MG63 (cell line): Measurements from ENCODE around the gene RFFL. TPM values are rescaled to one million over a fixed set of nuclear protein-coding genes. Genes with fewer than 3 reads are reported as not detected.
A peak's percentile ranks its signal among the peaks of the same experiment; 100 is the strongest.

Experiments used
- DNase-seq: peaks from one replicate; pipeline ENCODE4 v3.0.0-alpha.2; 2020
- H3K27me3 ChIP-seq: fragments of 250-450 bp; sonication (Bioruptor Pico); 2 replicates; pipeline ENCODE4 v1.5.1; 2020; ENCODE audit warnings: mild to moderate bottlenecking, moderate library complexity
- H3K36me3 ChIP-seq: fragments of 250-450 bp; sonication (Bioruptor Pico); 2 replicates; pipeline ENCODE4 v1.5.1; 2020; ENCODE audit warnings: mild to moderate bottlenecking, moderate library complexity
- H3K4me3 ChIP-seq: fragments of 250-450 bp; sonication (Bioruptor Pico); 2 replicates; pipeline ENCODE4 v1.5.1; 2020; ENCODE audit warnings: mild to moderate bottlenecking, moderate library complexity
- H3K9me3 ChIP-seq: fragments of 250-450 bp; sonication (Bioruptor Pico); 2 replicates; pipeline ENCODE4 v1.5.1; 2020; ENCODE audit warnings: mild to moderate bottlenecking, moderate library complexity
- total RNA-seq: library from RNA; depleted of rRNA; stranded (reverse); fragments of >200 nt; shearing (Covaris generic); gene quantifications from 2 replicates; pipeline ENCODE4 v1.2.3, GENCODE V29; 2014; ENCODE audit warnings: low replicate concordance; rRNA removed

The RFFL gene
- total RNA-seq, 1 experiment from 2014 or later, result 18.0 TPM

GRCh38 chr17:34979650-34980352, 83.7 kb downstream of the RFFL start:
- Histone ChIP-seq H3K9me3 (no peaks in the 10 kb centered on the region), H3K4me3 (peak overlapping the region; percentile 96), H3K27me3 (no peaks in the 10 kb centered on the region), H3K36me3 (peaks cover 14% of the 10 kb centered on the region)
- no peak for DNase-seq

- Histone ChIP-seq H3K36me3 (peaks cover 13% of the 10 kb centered on the region), H3K9me3 (no peaks in the 10 kb centered on the region), H3K4me3 (no peak overlapping the region), H3K27me3 (no peaks in the 10 kb centered on the region)
- no peak for DNase-seq
These were observed 84.4 kb downstream of the RFFL start for GRCh38 chr17:34979153-34979552.

GRCh38 chr17:34974794-34975785, 88.4 kb downstream of the RFFL start:
- Histone ChIP-seq H3K27me3 (no peaks in the 10 kb centered on the region), H3K9me3 (no peaks in the 10 kb centered on the region), H3K4me3 (no peak overlapping the region), H3K36me3 (no peaks in the 10 kb centered on the region)
- no peak for DNase-seq

GRCh38 chr17:34974179-34974578, 89.3 kb downstream of the RFFL start:
- no peak for DNase-seq
- Histone ChIP-seq H3K4me3 (no peak overlapping the region), H3K27me3 (no peaks in the 10 kb centered on the region), H3K9me3 (no peaks in the 10 kb centered on the region), H3K36me3 (no peaks in the 10 kb centered on the region)

GRCh38 chr17:34961093-34961911, 102.2 kb downstream of the RFFL start, which contains the start of the genes CCT6B and ZNF830:
TSS of gene CCT6B (minus strand) at chr17:34961460. CDS start at chr17:34961393, 67 bp downstream.
TSS of gene ZNF830 (plus strand) at chr17:34961540. CDS start at chr17:34961567, 27 bp downstream.
- peak within 1 kb of the TSS; percentile 83 for H3K4me3 ChIP-seq
- H3K36me3 ChIP-seq, result peaks cover 38% of the 10 kb centered on the region
- no peaks in the 10 kb centered on the region for H3K9me3 ChIP-seq
- DNase-seq, result peak; percentile 91
- no peaks in the 10 kb centered on the region for H3K27me3 ChIP-seq

- no peaks in the 10 kb centered on the region for H3K27me3 ChIP-seq
- H3K9me3 ChIP-seq, result no peaks in the 10 kb centered on the region
- H3K4me3 ChIP-seq, result no peak overlapping the region
- no peak for DNase-seq
- peaks cover 11% of the 10 kb centered on the region for H3K36me3 ChIP-seq
These were observed 105.1 kb downstream of the RFFL start for GRCh38 chr17:34958438-34958837.

Other genes starting within 250 kb of the RFFL start
- gene CCT6B, start 102.2 kb downstream of the RFFL start, total RNA-seq, result not detected in 2 replicates
- gene ZNF830, start 102.2 kb downstream of the RFFL start, total RNA-seq, result 12.4 and 16.1 TPM in 2 replicates
- gene LIG3, start 83.2 kb downstream of the RFFL start, total RNA-seq, result 16.3 and 45.6 TPM in 2 replicates
- 9.4 and 18.8 TPM in 2 replicates for gene RAD51D, start 56.2 kb upstream of the RFFL start, total RNA-seq
- gene FNDC8, start 57.9 kb upstream of the RFFL start, total RNA-seq, result not detected in 2 replicates
- gene NLE1, start 78.6 kb upstream of the RFFL start, total RNA-seq, result 25.6 and 71.4 TPM in 2 replicates
- not detected in 2 replicates for gene UNC45B, start 84.1 kb upstream of the RFFL start, total RNA-seq
- gene SLC35G3, start 130.7 kb upstream of the RFFL start, total RNA-seq, result not detected in 2 replicates
- 4.0 and 11.0 TPM in 2 replicates for gene SLFN5, start 179.4 kb upstream of the RFFL start, total RNA-seq